Colonic mucosa (tissue), 4 donors: ENCODE measurements around the gene LRRC4B. TPM values are rescaled to one million over a fixed set of nuclear protein-coding genes. Genes with fewer than 3 reads are reported as not detected.

Source experiments
- DNase-seq: peaks from one replicate; pipeline ENCODE4 v3.0.0-alpha.2; 2020
- H3K27ac ChIP-seq: fragments of 200-600 bp; one replicate; pipeline ENCODE4 v1.8.0; 2021
- H3K27me3 ChIP-seq: fragments of 200-600 bp; one replicate; pipeline ENCODE4 v1.8.0; 2021
- H3K36me3 ChIP-seq: fragments of 200-600 bp; one replicate; pipeline ENCODE4 v1.8.0; 2021
- H3K4me1 ChIP-seq: fragments of 200-600 bp; one replicate; pipeline ENCODE4 v1.8.0; 2021; ENCODE audit warnings: mild to moderate bottlenecking
- H3K4me3 ChIP-seq: fragments of 200-600 bp; one replicate; pipeline ENCODE4 v1.8.0; 2021
- H3K9ac ChIP-seq, 2 donors: one replicate each; pipeline ENCODE4 v1.7.0; 2013; ENCODE audit warnings: control low read depth in 2 of 2, low read depth in 2 of 2, low read length in 2 of 2
- H3K9me3 ChIP-seq: fragments of 200-600 bp; one replicate; pipeline ENCODE4 v1.8.0; 2021
- intact Hi-C: fragments of 100-400 bp; cut with DNase I; formaldehyde crosslinking; loops from one replicate; pipeline ENCODE4 v1.14.1; 2022
- total RNA-seq, 2 donors: library from RNA; stranded (reverse); fragmentation: NEBNext Ultra II Directional in 1 of 2; extraction: Animal tissue kit (Norgen Biotek cat#: 25700) in 1 of 2; gene quantifications; one replicate each; pipeline ENCODE4 v1.2.1, GENCODE V29; 2021
- TF ChIP-seq, protein P1 (sequence below): fragments of 200-600 bp; IDR thresholded peaks from one replicate; pipeline ENCODE4 v1.8.0; 2022; ENCODE audit warnings: antibody characterized with exemption, mild to moderate bottlenecking
- donor health status: healthy.
- donor health status: DM: no; HTN: no; CAD: no.
- donor health status: DM: no; HTN: no; CAD: no.

LRRC4B gene
- total RNA-seq, 2 donors from 2014 or later = 1.1 TPM

DNA sequence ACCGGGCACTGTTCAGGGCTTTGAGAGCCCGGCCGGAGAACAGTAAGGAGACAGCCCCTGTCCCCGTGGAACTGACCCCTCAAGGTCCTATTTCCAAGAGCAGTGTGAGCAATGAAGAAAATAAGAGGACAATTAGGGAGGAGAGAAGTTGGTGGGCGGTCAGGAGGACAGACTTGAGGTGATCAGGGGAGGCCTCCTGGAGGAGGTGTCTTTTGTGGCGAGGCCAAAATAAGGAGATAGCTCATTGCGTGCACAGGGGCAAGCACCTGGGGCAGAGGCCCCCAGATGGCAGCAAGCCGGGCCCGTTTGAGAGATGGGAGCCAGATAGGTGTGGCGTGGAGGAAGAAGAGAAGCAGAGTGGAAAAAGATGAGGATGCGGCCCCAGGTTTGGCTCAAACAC, 2.8 kb upstream of the LRRC4B start:
- Histone ChIP-seq H3K36me3 (no peaks in the 10 kb centered on the region), H3K27ac (no peak overlapping the region), H3K9me3 (no peaks in the 10 kb centered on the region), H3K27me3 (peaks cover 9% of the 10 kb centered on the region), H3K9ac (no peak overlapping the region), H3K4me3 (no peak overlapping the region), H3K4me1 (no peaks in the 10 kb centered on the region)
- TF ChIP-seq, protein P1, sequence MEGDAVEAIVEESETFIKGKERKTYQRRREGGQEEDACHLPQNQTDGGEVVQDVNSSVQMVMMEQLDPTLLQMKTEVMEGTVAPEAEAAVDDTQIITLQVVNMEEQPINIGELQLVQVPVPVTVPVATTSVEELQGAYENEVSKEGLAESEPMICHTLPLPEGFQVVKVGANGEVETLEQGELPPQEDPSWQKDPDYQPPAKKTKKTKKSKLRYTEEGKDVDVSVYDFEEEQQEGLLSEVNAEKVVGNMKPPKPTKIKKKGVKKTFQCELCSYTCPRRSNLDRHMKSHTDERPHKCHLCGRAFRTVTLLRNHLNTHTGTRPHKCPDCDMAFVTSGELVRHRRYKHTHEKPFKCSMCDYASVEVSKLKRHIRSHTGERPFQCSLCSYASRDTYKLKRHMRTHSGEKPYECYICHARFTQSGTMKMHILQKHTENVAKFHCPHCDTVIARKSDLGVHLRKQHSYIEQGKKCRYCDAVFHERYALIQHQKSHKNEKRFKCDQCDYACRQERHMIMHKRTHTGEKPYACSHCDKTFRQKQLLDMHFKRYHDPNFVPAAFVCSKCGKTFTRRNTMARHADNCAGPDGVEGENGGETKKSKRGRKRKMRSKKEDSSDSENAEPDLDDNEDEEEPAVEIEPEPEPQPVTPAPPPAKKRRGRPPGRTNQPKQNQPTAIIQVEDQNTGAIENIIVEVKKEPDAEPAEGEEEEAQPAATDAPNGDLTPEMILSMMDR = no peak
- intact Hi-C loops = no loop called here
- no peak for DNase-seq

DNA sequence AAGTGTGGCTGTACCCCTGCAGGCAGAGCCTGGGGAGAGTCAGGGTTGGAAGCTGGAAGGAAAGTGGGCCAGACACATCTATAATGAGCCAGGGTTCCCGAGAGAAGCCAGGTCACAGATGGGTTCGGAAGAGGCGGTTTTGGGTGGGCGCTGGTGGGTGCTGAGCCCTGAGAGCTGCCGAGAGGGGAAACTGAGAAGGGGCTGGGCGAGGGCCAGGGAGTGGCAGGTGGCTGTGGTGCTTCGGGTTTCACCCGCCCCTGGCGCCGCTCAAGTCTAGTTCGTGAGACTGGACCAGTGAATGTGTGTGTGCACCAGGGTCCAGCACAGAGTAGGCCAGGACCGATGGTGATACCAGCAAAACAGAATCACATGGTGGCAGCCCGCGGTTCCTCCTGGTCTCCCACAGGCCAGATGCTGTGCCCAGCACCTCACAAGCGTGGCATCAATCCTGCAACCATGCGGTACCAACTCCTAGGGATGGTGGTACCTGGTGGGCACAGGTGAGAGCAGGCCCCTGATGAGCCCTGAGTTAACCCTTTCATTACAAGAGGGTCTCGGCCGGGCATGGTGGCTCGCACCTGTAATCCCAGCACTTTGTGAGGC, 1.8 kb upstream of the LRRC4B start:
- TF ChIP-seq, protein P1 = no peak
- Histone ChIP-seq H3K36me3 (no peaks in the 10 kb centered on the region), H3K9ac (no peak overlapping the region), H3K9me3 (no peaks in the 10 kb centered on the region), H3K4me1 (no peaks in the 10 kb centered on the region), H3K27ac (no peak overlapping the region), H3K4me3 (no peak overlapping the region), H3K27me3 (peaks cover 9% of the 10 kb centered on the region)
- DNase-seq = no peak
- intact Hi-C loops = no loop called here

DNA sequence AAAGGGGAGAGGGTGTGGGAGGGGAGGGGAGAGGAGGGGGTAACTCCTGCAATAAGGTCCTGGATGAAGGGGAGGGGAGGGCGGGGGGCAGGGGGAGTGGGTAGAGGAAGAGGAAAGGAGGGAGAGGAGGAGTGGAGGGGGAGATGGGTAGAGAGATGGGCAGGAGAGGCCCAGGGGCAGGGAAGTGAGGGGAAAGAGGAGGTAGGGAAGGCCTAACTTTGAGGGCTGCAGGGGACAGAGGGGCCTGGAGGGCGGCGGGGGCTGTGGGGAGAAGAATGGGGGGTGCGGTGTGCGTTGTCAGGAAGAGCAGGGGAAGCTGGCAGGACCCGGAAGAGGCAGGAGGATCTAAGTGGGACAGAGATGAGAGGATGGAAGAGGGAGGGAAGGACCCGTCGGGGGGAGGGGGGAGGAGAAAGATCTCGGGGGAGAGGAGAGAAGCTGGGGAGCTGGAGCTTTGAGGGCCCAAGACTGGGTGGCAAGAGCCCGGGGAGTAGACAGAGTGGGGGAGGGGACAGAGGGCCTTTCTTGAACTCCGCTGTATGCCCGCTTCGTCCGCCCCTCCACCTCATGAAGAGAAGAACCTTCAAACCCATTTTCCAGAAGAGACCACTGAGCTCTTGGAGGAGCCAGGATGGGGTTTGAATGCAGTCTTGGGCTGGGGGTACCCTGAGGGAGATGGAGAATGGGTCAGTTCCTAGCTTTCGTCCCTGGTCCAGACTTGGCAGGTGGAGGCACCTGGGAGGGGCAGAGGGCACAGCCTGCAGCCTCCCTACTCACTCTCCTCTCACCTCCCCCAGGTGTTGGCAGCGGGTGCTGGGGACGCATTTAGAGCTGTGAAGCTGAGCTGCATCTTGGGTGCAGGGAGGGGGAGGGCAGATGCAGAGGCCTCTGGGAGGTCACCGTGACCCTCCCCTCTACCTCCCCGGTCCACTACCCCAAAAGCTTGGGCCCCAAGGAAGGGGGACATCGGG, 778 bp upstream of the LRRC4B start:
- no peaks in the 10 kb centered on the region for H3K4me1 ChIP-seq
- peaks cover 9% of the 10 kb centered on the region for H3K27me3 ChIP-seq
- TF ChIP-seq, protein P1 = no peak
- no peak overlapping the region for H3K4me3 ChIP-seq
- no peak overlapping the region for H3K9ac ChIP-seq
- no peak for DNase-seq
- no peaks in the 10 kb centered on the region for H3K9me3 ChIP-seq
- intact Hi-C loops = no loop called here
- H3K36me3 ChIP-seq = no peaks in the 10 kb centered on the region
- H3K27ac ChIP-seq = no peak overlapping the region

DNA sequence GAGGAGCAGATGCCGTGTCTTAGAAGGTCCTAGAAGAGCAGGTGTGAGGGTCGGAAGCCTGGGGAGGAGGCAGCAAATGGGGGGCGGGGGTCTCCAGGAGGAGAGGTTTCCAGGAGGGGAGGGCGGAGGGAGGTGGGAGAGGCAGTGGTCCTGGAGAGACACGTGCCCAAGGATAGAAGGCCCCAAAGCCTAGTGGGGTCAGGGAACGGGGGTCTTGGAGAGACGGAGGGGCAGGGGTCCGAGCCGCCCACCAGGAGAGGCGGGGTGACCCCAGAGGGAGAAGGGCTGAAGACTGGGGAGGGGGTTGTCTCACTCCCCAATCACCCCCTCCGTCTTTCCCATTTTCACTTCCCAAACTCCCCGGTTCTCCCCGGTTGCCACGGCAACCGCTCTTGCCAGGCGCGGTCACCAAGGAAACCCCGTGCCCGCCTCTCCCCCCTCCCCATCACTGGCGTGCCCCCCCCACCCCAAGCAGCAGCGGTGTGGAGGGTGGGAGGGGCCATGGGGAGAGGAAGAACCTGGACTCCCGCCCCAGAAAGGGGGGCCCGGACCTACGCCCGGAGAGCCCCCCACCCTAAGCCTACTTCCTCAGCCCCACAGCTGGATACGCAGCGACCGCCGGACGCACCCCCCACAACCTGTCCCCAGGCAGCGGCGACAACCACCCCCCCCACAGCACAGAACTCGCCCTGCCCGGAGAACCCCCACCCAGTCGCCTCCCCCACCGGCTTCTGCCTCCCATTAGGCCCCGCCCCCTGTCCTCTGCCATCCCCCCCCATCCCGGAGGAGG, 988 bp downstream of the LRRC4B start:
- H3K9ac ChIP-seq = no peak overlapping the region
- H3K36me3 ChIP-seq = no peaks in the 10 kb centered on the region
- TF ChIP-seq, protein P1 = no peak
- peaks cover 9% of the 10 kb centered on the region for H3K27me3 ChIP-seq
- no peak for DNase-seq
- H3K4me1 ChIP-seq = no peaks in the 10 kb centered on the region
- no peak overlapping the region for H3K4me3 ChIP-seq
- no peak overlapping the region for H3K27ac ChIP-seq
- intact Hi-C loops = no loop called here
- H3K9me3 ChIP-seq = no peaks in the 10 kb centered on the region
